Esophagus squamous epithelium (tissue), 4 donors: Measurements from ENCODE around the gene ITGB3.

ENCODE experiments used
- POLR2A ChIP-seq, 4 donors: fragments of 450-650 bp; IDR thresholded peaks; one replicate each; pipeline ENCODE4 v1.6.1; 2017; ENCODE audit warnings: antibody characterized with exemption in 4 of 4, mild to moderate bottlenecking in 4 of 4, moderate library complexity in 3 of 4
- TF ChIP-seq, protein P1 (sequence below), 6 experiments: fragments of 450-650 bp in 4 of 6; fragments of 200-600 bp in 2 of 6; sonication (generic) in 2 of 6; IDR thresholded peaks; one replicate each; pipeline ENCODE4 v1.5.1; 2016 to 2019; ENCODE audit warnings: antibody characterized with exemption in 6 of 6, mild to moderate bottlenecking in 4 of 6, moderate library complexity in 4 of 6

- TF ChIP-seq POLR2A (IDR thresholded peaks at IDR 0.05), result no peak
- TF ChIP-seq, protein P1, sequence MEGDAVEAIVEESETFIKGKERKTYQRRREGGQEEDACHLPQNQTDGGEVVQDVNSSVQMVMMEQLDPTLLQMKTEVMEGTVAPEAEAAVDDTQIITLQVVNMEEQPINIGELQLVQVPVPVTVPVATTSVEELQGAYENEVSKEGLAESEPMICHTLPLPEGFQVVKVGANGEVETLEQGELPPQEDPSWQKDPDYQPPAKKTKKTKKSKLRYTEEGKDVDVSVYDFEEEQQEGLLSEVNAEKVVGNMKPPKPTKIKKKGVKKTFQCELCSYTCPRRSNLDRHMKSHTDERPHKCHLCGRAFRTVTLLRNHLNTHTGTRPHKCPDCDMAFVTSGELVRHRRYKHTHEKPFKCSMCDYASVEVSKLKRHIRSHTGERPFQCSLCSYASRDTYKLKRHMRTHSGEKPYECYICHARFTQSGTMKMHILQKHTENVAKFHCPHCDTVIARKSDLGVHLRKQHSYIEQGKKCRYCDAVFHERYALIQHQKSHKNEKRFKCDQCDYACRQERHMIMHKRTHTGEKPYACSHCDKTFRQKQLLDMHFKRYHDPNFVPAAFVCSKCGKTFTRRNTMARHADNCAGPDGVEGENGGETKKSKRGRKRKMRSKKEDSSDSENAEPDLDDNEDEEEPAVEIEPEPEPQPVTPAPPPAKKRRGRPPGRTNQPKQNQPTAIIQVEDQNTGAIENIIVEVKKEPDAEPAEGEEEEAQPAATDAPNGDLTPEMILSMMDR (IDR thresholded peaks at IDR 0.05), result no peak
These were observed 45.7 kb downstream of the ITGB3 start for GRCh38 chr17:47299239-47299910.
